WTC11 (cell line): Measurements from ENCODE around the gene CLIC5. TPM values are rescaled to one million over a fixed set of nuclear protein-coding genes. Genes with fewer than 3 reads are reported as not detected.

Experiments used
- ATAC-seq: fragments of 200-7000 bp; cut with Tn5 transposase; 2 replicates; pipeline ENCODE4 v1.10.0; 2021; ENCODE audit warnings: mild to moderate bottlenecking, moderate library complexity
- CTCF ChIA-PET: fragments of 300-600 bp; sonication (Branson Sonifier 250); formaldehyde crosslinking; loops from one replicate; lab custom pipeline; 2021; ENCODE audit warnings: antibody characterized with exemption; lab: Charles Lee
- POLR2A ChIA-PET: fragments of 350-600 bp; sonication (Branson Sonifier 250); formaldehyde crosslinking; loops from one replicate; lab custom pipeline; 2021; ENCODE audit warnings: antibody characterized with exemption; lab: Charles Lee
- DNase-seq: peaks from one replicate; pipeline ENCODE4 v3.0.0; 2021; ENCODE audit warnings: low spot score
- H3K27ac Mint-ChIP-seq: 2 replicates; pipeline ENCODE4 v1.8.0; 2021; ENCODE audit warnings: mixed read lengths
- H3K27me3 Mint-ChIP-seq: 2 replicates; pipeline ENCODE4 v1.8.0; 2021; ENCODE audit warnings: low read depth, mild to moderate bottlenecking, moderate library complexity, mixed read lengths
- H3K36me3 Mint-ChIP-seq: 2 replicates; pipeline ENCODE4 v1.8.0; 2021; ENCODE audit warnings: mixed read lengths
- H3K4me1 Mint-ChIP-seq: 2 replicates; pipeline ENCODE4 v1.8.0; 2022; ENCODE audit warnings: mixed read lengths
- H3K4me3 Mint-ChIP-seq: 2 replicates; pipeline ENCODE4 v1.8.0; 2021; ENCODE audit warnings: mild to moderate bottlenecking, moderate library complexity, mixed read lengths
- H3K9me3 Mint-ChIP-seq: 2 replicates; pipeline ENCODE4 v1.8.0; 2021; ENCODE audit warnings: mixed read lengths
- ATF1 ChIP-seq: sonication (generic); formaldehyde crosslinking; IDR thresholded peaks from 2 replicates; pipeline ENCODE4 v1.8.1; 2023; ENCODE audit warnings: mild to moderate bottlenecking, moderate library complexity, missing genetic modification reagents
- CBFB ChIP-seq: sonication (generic); formaldehyde crosslinking; IDR thresholded peaks from 2 replicates; pipeline ENCODE4 v1.8.1; 2022; ENCODE audit warnings: mild to moderate bottlenecking, low read depth, missing genetic modification reagents
- FOXP4 ChIP-seq: sonication (generic); formaldehyde crosslinking; IDR thresholded peaks from 2 replicates; pipeline ENCODE4 v1.8.0; 2022; ENCODE audit warnings: mild to moderate bottlenecking, missing genetic modification reagents
- JUN ChIP-seq: sonication (generic); formaldehyde crosslinking; IDR thresholded peaks from 2 replicates; pipeline ENCODE4 v1.8.0; 2023; ENCODE audit warnings: mild to moderate bottlenecking, missing genetic modification reagents
- MXD4 ChIP-seq: fragments of 250-450 bp; sonication (Bioruptor Pico); IDR thresholded peaks from 2 replicates; pipeline ENCODE4 v1.8.0; 2021; ENCODE audit warnings: mild to moderate bottlenecking, moderate library complexity, borderline replicate concordance
- NFYB ChIP-seq: sonication (generic); formaldehyde crosslinking; conservative IDR thresholded peaks from 2 replicates; pipeline ENCODE4 v1.8.0; 2022; ENCODE audit warnings: low read depth, missing genetic modification reagents
- NR2C2 ChIP-seq: sonication (generic); formaldehyde crosslinking; IDR thresholded peaks from 2 replicates; pipeline ENCODE4 v1.8.0; 2022; ENCODE audit warnings: mild to moderate bottlenecking, missing genetic modification reagents
- PRDM15 ChIP-seq: sonication (generic); formaldehyde crosslinking; IDR thresholded peaks from 2 replicates; pipeline ENCODE4 v1.8.0; 2022; ENCODE audit warnings: missing genetic modification reagents
- RORB ChIP-seq: fragments of 250-450 bp; sonication (Bioruptor Pico); IDR thresholded peaks from 2 replicates; pipeline ENCODE4 v1.9.0; 2021; ENCODE audit warnings: mild to moderate bottlenecking
- SMAD4 ChIP-seq: sonication (generic); formaldehyde crosslinking; IDR thresholded peaks from 2 replicates; pipeline ENCODE4 v1.8.0; 2022; ENCODE audit warnings: mild to moderate bottlenecking, missing genetic modification reagents
- SP1 ChIP-seq: sonication (generic); formaldehyde crosslinking; conservative IDR thresholded peaks from 2 replicates; pipeline ENCODE4 v1.8.1; 2022; ENCODE audit warnings: missing genetic modification reagents
- ZNF121 ChIP-seq: sonication (generic); formaldehyde crosslinking; IDR thresholded peaks from 2 replicates; pipeline ENCODE4 v1.8.0; 2023; ENCODE audit warnings: missing genetic modification reagents
- ZNF263 ChIP-seq: sonication (generic); formaldehyde crosslinking; IDR thresholded peaks from 2 replicates; pipeline ENCODE4 v1.8.1; 2022; ENCODE audit warnings: low read depth, mild to moderate bottlenecking, moderate library complexity, missing genetic modification reagents
- ZNF423 ChIP-seq: fragments of 250-450 bp; sonication (Bioruptor Pico); IDR thresholded peaks from 2 replicates; pipeline ENCODE4 v2.1.2; 2022; ENCODE audit warnings: mild to moderate bottlenecking, moderate library complexity
- total RNA-seq: library from RNA; stranded (reverse); gene quantifications from 3 replicates; pipeline ENCODE4 v1.2.3, GENCODE V29; 2021
- TF ChIP-seq, protein P1 (sequence below): sonication (generic); formaldehyde crosslinking; IDR thresholded peaks from 2 replicates; pipeline ENCODE4 v1.8.1; 2023; ENCODE audit warnings: mild to moderate bottlenecking, moderate library complexity, missing genetic modification reagents
- TF ChIP-seq, protein P2 (sequence below): sonication (generic); formaldehyde crosslinking; conservative IDR thresholded peaks from 2 replicates; pipeline ENCODE4 v1.8.1; 2023; ENCODE audit warnings: mild to moderate bottlenecking, low read depth, missing genetic modification reagents, moderate library complexity
- TF ChIP-seq, protein P3 (sequence below): sonication (generic); formaldehyde crosslinking; IDR thresholded peaks from 2 replicates; pipeline ENCODE4 v1.8.0; 2023; ENCODE audit warnings: missing genetic modification reagents, mild to moderate bottlenecking, borderline replicate concordance

CLIC5 gene
- total RNA-seq, 1 experiment from 2014 or later: 0.22 TPM

DNA sequence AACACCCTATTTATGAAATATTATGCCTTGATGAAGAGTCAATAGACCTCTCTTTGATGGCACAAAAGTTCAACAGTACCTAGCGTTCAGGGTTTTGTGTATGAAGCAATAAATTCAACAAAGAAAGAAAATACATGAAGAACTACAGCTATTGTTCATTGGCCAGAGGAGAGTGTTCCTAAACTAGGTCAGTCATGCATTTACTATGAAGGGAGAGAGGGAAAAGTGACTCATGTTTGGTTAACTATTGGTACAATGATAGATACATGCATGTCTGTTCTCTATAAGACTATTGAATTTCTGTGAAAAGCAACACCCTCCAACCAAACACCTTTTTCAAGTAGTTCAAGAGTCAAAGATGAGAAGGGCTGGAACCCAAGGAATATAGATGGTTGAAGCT lies 50.7 kb downstream of the CLIC5 start (continued):
- TF ChIP-seq, protein P1, sequence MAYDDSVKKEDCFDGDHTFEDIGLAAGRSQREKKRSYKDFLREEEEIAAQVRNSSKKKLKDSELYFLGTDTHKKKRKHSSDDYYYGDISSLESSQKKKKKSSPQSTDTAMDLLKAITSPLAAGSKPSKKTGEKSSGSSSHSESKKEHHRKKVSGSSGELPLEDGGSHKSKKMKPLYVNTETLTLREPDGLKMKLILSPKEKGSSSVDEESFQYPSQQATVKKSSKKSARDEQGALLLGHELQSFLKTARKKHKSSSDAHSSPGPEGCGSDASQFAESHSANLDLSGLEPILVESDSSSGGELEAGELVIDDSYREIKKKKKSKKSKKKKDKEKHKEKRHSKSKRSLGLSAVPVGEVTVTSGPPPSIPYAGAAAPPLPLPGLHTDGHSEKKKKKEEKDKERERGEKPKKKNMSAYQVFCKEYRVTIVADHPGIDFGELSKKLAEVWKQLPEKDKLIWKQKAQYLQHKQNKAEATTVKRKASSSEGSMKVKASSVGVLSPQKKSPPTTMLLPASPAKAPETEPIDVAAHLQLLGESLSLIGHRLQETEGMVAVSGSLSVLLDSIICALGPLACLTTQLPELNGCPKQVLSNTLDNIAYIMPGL (CRISPR knock-in tag): no peak
- no peak for TF ChIP-seq ZNF263 (CRISPR knock-in tag)
- TF ChIP-seq FOXP4 (CRISPR knock-in tag): no peak
- TF ChIP-seq SP1 (CRISPR knock-in tag): no peak

DNA sequence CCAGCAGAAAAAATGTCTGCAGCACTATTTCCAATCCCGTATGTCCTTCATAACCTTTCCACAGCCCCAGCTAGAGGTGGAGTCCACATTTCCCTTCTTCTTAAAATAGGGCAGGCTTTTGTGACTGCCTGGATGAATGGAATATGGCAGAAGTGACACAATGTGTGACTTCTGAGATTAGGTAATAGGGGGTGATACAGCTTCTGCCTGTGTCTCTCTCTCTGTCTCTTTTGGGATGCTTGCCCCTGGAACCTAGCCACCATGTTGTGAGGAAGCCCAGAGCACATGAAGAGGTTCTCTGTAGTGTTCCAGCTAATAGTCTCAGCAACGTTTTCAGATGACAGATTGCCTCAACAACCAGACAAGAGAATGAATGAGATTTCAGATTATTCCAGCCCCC lies 51.4 kb downstream of the CLIC5 start:
- DNase-seq (no peak), ATAC-seq (no peak)
- POLR2A ChIA-PET: no interaction called here
- H3K4me1 Mint-ChIP-seq: peaks cover 8% of the 10 kb centered on the region; the same call in 1 of the 2 replicates
- no peaks in the 10 kb centered on the region; the same call in none of the 2 replicates for H3K27me3 Mint-ChIP-seq
- no peak overlapping the region for H3K4me3 Mint-ChIP-seq
- peaks cover 17% of the 10 kb centered on the region for H3K9me3 Mint-ChIP-seq
- no peak overlapping the region for H3K27ac Mint-ChIP-seq
- CTCF ChIA-PET: no interaction called here
- no peaks in the 10 kb centered on the region for H3K36me3 Mint-ChIP-seq
- TF ChIP-seq NFYB (CRISPR knock-in tag): no peak
- no peak for TF ChIP-seq SP1 (CRISPR knock-in tag)
- no peak for TF ChIP-seq NR2C2 (CRISPR knock-in tag)

- Mint-ChIP-seq H3K27ac (no peak overlapping the region), H3K4me3 (no peak overlapping the region), H3K9me3 (peaks cover 17% of the 10 kb centered on the region), H3K27me3 (no peaks in the 10 kb centered on the region; the same call in none of the 2 replicates), H3K4me1 (peaks cover 6% of the 10 kb centered on the region; the same call in 1 of the 2 replicates), H3K36me3 (no peaks in the 10 kb centered on the region)
- ChIA-PET CTCF (interaction anchor here (1.3 kb wide), 1 partner anchor 27 kb away, joined by 5 read pairs; no protein-coding TSS in a partner anchor), POLR2A (no interaction called here)
- no peak for ATAC-seq
- DNase-seq: no peak
- TF ChIP-seq ZNF121 (CRISPR knock-in tag) (no peak), RORB (CRISPR knock-in tag) (no peak), ATF1 (CRISPR knock-in tag) (no peak), ZNF423 (CRISPR knock-in tag) (no peak), JUN (CRISPR knock-in tag) (no peak), CBFB (CRISPR knock-in tag) (no peak), SMAD4 (no peak), PRDM15 (CRISPR knock-in tag) (no peak), MXD4 (no peak)
- TF ChIP-seq, protein P1 (CRISPR knock-in tag): no peak
- TF ChIP-seq, protein P2, sequence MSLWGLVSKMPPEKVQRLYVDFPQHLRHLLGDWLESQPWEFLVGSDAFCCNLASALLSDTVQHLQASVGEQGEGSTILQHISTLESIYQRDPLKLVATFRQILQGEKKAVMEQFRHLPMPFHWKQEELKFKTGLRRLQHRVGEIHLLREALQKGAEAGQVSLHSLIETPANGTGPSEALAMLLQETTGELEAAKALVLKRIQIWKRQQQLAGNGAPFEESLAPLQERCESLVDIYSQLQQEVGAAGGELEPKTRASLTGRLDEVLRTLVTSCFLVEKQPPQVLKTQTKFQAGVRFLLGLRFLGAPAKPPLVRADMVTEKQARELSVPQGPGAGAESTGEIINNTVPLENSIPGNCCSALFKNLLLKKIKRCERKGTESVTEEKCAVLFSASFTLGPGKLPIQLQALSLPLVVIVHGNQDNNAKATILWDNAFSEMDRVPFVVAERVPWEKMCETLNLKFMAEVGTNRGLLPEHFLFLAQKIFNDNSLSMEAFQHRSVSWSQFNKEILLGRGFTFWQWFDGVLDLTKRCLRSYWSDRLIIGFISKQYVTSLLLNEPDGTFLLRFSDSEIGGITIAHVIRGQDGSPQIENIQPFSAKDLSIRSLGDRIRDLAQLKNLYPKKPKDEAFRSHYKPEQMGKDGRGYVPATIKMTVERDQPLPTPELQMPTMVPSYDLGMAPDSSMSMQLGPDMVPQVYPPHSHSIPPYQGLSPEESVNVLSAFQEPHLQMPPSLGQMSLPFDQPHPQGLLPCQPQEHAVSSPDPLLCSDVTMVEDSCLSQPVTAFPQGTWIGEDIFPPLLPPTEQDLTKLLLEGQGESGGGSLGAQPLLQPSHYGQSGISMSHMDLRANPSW (CRISPR knock-in tag): no peak
- TF ChIP-seq, protein P3, sequence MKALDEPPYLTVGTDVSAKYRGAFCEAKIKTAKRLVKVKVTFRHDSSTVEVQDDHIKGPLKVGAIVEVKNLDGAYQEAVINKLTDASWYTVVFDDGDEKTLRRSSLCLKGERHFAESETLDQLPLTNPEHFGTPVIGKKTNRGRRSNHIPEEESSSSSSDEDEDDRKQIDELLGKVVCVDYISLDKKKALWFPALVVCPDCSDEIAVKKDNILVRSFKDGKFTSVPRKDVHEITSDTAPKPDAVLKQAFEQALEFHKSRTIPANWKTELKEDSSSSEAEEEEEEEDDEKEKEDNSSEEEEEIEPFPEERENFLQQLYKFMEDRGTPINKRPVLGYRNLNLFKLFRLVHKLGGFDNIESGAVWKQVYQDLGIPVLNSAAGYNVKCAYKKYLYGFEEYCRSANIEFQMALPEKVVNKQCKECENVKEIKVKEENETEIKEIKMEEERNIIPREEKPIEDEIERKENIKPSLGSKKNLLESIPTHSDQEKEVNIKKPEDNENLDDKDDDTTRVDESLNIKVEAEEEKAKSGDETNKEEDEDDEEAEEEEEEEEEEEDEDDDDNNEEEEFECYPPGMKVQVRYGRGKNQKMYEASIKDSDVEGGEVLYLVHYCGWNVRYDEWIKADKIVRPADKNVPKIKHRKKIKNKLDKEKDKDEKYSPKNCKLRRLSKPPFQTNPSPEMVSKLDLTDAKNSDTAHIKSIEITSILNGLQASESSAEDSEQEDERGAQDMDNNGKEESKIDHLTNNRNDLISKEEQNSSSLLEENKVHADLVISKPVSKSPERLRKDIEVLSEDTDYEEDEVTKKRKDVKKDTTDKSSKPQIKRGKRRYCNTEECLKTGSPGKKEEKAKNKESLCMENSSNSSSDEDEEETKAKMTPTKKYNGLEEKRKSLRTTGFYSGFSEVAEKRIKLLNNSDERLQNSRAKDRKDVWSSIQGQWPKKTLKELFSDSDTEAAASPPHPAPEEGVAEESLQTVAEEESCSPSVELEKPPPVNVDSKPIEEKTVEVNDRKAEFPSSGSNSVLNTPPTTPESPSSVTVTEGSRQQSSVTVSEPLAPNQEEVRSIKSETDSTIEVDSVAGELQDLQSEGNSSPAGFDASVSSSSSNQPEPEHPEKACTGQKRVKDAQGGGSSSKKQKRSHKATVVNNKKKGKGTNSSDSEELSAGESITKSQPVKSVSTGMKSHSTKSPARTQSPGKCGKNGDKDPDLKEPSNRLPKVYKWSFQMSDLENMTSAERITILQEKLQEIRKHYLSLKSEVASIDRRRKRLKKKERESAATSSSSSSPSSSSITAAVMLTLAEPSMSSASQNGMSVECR (CRISPR knock-in tag): no peak
Measured at GRCh38 chr6:45963896-45964295, 51.8 kb downstream of the CLIC5 start.
